ENCODE measurements around the gene BRPF1. TPM values are rescaled to one million over a fixed set of nuclear protein-coding genes. Genes with fewer than 3 reads are reported as not detected.

Gene BRPF1
- total and polyA plus RNA-seq, 10 of the 15 experiments (the other 5 are each of a cell fraction or from before 2014, with no cell fraction given) = 1.2 to 25.3 (median 13.6) TPM

DNA sequence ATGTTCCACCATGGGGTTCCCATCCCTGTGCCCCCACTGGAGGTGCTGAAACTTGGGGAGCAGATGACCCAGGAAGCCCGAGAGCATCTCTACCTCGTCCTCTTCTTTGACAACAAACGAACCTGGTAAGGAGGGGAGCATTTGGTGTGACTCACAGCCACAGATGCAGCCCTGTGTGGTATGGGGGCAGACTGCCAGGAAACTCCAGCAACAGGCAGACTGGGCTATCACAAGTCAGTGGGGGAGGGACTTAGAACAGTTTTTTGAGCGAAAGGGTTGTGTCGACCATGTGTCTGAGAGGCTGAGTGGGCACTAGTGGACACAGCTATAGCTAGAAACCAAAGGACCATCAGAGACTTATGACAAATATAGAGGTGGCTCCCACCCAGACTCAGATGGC lies 14.8 kb downstream of the BRPF1 start:
- DNase-seq (ENCODE audit: low read depth, low spot score) = no peak
- CTCF ChIA-PET = no interaction called here
- in situ Hi-C loops (cut with MboI) = no loop called here

More for the DNA sequence above, 14.8 kb downstream of the BRPF1 start:
- Histone ChIP-seq H3K4me3 (no peak overlapping the region), H2AFZ (ENCODE audit: control insufficient read depth, low read depth, low read length) (no peak overlapping the region), H3K4me1 (ENCODE audit: control insufficient read depth, insufficient read depth, low read length) (peaks cover 4% of the 10 kb centered on the region), H3K79me2 (ENCODE audit: control insufficient read depth, insufficient read depth, low read length) (peaks cover 13% of the 10 kb centered on the region), H4K20me1 (ENCODE audit: control insufficient read depth, insufficient read depth) (no peaks in the 10 kb centered on the region), H3K36me3 (ENCODE audit: control insufficient read depth in 2 of 2, insufficient read depth in 2 of 2, low read length in 1 of 2) (peaks cover 29 to 35% of the 10 kb centered on the region in 2 experiments), H3K27me3 (replicated peaks in 1 of 2; ENCODE audit: control insufficient read depth in 2 of 2, insufficient read depth in 2 of 2, low read length in 1 of 2) (no peaks in the 10 kb centered on the region), H3K9me3 (replicated peaks; ENCODE audit: control insufficient read depth, insufficient read depth, low read length) (no peaks in the 10 kb centered on the region), H3K9ac (ENCODE audit: control insufficient read depth, insufficient read depth, low read length) (no peak overlapping the region), H3K27ac (ENCODE audit: control insufficient read depth, insufficient read depth) (no peak overlapping the region), H3K4me2 (ENCODE audit: control insufficient read depth, insufficient read depth) (no peak overlapping the region)
- ChIA-PET RAD21 (ENCODE audit: unreplicated experiment) (no interaction called here), SMC1A (ENCODE audit: uncharacterized antibody, unreplicated experiment) (no interaction called here), POLR2A (interaction anchor here (0.5 kb wide), 1 partner anchor 248 kb away, joined by 3 read pairs; no protein-coding TSS in a partner anchor)
- WGBS (ENCODE audit: insufficient coverage, insufficient replicate concordance, low lambda C conversion rate, missing lambda C conversion rate) = 23% methylated on average over 5 of the region's 5 CpGs
- intact Hi-C loops (cut with micrococcal nuclease; ENCODE audit: unreplicated experiment) = no loop called here
- 0 out of 2 replicates have a peak, but pooled peaks have one; percentile 18 for TF ChIP-seq POLR2A (IDR thresholded peaks at IDR 0.05; ENCODE audit: low read depth, low read length)
- TF ChIP-seq, protein P1, sequence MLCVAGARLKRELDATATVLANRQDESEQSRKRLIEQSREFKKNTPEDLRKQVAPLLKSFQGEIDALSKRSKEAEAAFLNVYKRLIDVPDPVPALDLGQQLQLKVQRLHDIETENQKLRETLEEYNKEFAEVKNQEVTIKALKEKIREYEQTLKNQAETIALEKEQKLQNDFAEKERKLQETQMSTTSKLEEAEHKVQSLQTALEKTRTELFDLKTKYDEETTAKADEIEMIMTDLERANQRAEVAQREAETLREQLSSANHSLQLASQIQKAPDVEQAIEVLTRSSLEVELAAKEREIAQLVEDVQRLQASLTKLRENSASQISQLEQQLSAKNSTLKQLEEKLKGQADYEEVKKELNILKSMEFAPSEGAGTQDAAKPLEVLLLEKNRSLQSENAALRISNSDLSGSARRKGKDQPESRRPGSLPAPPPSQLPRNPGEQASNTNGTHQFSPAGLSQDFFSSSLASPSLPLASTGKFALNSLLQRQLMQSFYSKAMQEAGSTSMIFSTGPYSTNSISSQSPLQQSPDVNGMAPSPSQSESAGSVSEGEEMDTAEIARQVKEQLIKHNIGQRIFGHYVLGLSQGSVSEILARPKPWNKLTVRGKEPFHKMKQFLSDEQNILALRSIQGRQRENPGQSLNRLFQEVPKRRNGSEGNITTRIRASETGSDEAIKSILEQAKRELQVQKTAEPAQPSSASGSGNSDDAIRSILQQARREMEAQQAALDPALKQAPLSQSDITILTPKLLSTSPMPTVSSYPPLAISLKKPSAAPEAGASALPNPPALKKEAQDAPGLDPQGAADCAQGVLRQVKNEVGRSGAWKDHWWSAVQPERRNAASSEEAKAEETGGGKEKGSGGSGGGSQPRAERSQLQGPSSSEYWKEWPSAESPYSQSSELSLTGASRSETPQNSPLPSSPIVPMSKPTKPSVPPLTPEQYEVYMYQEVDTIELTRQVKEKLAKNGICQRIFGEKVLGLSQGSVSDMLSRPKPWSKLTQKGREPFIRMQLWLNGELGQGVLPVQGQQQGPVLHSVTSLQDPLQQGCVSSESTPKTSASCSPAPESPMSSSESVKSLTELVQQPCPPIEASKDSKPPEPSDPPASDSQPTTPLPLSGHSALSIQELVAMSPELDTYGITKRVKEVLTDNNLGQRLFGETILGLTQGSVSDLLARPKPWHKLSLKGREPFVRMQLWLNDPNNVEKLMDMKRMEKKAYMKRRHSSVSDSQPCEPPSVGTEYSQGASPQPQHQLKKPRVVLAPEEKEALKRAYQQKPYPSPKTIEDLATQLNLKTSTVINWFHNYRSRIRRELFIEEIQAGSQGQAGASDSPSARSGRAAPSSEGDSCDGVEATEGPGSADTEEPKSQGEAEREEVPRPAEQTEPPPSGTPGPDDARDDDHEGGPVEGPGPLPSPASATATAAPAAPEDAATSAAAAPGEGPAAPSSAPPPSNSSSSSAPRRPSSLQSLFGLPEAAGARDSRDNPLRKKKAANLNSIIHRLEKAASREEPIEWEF (IDR thresholded peaks at IDR 0.05; ENCODE audit: insufficient replicate concordance, low read depth, low read length) = no peak
- no peak for FAIRE-seq
- no TSS peak for BruUV-seq (replicated peaks)
- no peak for ATAC-seq

All from GM12878 (cell line).